ENCODE results near the gene EPS8.

Gene EPS8

DNA sequence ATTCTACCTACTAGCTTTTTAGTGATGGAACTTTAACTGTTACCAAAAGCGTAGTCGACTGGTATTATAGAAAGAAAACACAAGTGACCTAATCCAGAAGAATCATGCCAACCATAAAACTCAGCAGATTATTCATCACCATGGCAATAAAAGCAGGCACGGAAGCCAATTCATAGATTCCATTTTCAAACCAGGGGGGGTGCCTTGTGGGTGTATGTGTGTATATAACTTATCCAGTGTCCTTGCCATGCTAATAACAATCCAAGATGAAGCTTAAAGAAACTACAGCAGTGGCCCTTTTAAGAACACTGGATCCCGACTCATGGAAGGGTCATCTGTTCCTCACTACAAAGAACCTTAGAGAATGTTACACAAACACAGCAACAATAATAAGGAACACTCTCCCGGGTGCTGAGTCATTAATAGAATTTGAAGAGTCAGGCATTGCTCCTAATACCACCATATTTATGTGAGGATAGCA, 61.0 kb downstream of the EPS8 start:
- in situ Hi-C loops (cut with HindIII; ENCODE audit: low pct_ligation_motif_present, low sequenced_read_pairs) = no loop called here
- no peaks in the 10 kb centered on the region for H3K36me3 ChIP-seq (replicated peaks)
- no peak overlapping the region for H3K4me3 ChIP-seq (ENCODE audit: low read depth, low read length)
- peak; percentile 87 for DNase-seq
- H3K27me3 ChIP-seq (replicated peaks) = no peaks in the 10 kb centered on the region
- peak overlapping the region; percentile 91 for H3K27ac ChIP-seq
- TF ChIP-seq, protein P1, sequence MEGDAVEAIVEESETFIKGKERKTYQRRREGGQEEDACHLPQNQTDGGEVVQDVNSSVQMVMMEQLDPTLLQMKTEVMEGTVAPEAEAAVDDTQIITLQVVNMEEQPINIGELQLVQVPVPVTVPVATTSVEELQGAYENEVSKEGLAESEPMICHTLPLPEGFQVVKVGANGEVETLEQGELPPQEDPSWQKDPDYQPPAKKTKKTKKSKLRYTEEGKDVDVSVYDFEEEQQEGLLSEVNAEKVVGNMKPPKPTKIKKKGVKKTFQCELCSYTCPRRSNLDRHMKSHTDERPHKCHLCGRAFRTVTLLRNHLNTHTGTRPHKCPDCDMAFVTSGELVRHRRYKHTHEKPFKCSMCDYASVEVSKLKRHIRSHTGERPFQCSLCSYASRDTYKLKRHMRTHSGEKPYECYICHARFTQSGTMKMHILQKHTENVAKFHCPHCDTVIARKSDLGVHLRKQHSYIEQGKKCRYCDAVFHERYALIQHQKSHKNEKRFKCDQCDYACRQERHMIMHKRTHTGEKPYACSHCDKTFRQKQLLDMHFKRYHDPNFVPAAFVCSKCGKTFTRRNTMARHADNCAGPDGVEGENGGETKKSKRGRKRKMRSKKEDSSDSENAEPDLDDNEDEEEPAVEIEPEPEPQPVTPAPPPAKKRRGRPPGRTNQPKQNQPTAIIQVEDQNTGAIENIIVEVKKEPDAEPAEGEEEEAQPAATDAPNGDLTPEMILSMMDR (IDR thresholded peaks at IDR 0.05; ENCODE audit: low read depth, low read length, missing control alignments) = no peak

DNA sequence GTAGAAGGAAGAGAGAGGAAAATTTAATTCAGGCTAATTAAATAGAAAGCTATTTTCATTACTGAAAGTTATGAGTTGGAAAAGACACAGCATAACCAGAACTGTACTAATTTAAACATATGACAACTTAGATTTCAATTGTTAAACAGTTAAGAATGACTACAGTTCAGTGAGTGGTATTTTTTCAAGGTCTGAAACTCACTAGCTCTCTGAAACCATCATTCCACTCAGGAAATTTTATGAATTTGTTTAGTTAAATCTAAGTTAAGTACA, 62.4 kb downstream of the EPS8 start:
- H3K36me3 ChIP-seq (replicated peaks) = no peaks in the 10 kb centered on the region
- in situ Hi-C loops (cut with HindIII; ENCODE audit: low pct_ligation_motif_present, low sequenced_read_pairs) = no loop called here
- TF ChIP-seq, protein P1 (IDR thresholded peaks at IDR 0.05; ENCODE audit: low read depth, low read length, missing control alignments) = no peak
- H3K27me3 ChIP-seq (replicated peaks) = no peaks in the 10 kb centered on the region
- H3K27ac ChIP-seq = no peak overlapping the region
- DNase-seq = no peak
- H3K4me3 ChIP-seq (ENCODE audit: low read depth, low read length) = no peak overlapping the region

DNA sequence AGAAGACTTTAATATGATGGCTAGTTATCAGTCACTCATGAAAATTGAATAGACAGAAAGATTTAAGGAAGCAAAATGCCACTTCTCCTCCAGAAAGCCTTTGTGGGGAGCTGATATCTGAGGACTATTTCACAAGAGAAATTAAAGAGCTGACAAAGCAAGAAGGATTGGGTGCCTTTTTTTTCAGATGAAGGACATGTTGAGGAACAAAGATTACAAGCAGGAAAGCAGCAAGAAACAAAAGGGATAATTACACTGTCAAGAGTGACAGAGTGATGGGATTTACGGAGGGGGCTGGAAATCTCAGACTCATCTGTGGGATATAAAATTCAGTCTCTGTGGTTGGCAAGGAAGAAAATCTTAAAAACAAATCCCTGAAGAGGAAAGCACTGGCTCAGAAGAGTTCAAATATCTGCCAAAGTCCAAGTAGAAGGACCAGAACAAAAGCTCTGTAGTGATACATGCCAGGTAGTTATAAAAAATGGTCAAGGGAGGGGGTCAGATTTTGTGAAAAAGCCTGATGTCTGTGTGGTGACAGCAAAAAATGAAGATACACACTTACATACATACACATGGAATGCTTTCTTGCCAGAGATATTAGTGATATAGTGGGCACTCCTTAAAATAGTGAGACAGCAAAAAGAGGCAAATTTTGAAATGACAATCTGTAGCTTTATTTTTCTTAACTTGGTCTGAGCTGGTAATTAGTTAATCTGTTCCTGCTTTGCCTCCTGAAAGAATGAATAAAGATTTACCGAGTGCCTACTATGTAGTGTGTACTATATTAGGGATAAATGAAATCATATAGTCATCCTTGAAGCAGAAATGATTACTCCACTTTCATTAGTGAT, 62.9 kb downstream of the EPS8 start:
- Histone ChIP-seq H3K27me3 (replicated peaks) (no peaks in the 10 kb centered on the region), H3K36me3 (replicated peaks) (no peaks in the 10 kb centered on the region), H3K27ac (peak overlapping the region; percentile 25), H3K4me3 (ENCODE audit: low read depth, low read length) (no peak overlapping the region)
- TF ChIP-seq, protein P1 (IDR thresholded peaks at IDR 0.05; ENCODE audit: low read depth, low read length, missing control alignments) = no peak
- in situ Hi-C loops (cut with HindIII; ENCODE audit: low pct_ligation_motif_present, low sequenced_read_pairs) = no loop called here
- DNase-seq = no peak

DNA sequence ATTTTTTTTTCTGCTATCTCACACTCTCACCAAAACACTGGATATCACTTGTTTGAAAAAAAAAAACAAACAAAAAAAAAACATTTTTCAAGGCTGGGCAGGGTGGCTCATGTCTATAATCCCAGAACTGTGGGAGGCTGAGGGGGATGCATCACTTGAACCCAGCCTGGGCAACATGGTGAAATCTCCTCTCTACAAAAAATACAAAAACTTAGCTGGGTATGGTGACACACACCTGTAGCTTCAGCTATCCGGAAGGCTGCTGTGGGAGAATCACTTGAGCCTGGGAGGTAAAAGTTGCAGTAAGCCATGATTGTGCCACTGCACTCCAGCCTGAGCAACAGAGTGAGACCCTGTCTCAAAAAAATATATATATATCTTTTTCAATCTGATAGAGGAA, 66.2 kb downstream of the EPS8 start:
- no peak overlapping the region for H3K27ac ChIP-seq
- TF ChIP-seq, protein P1 (IDR thresholded peaks at IDR 0.05; ENCODE audit: low read depth, low read length, missing control alignments) = no peak
- in situ Hi-C loops (cut with HindIII; ENCODE audit: low pct_ligation_motif_present, low sequenced_read_pairs) = no loop called here

GRCh38 chr12:15721316-15722115, 67.7 kb downstream of the EPS8 start:
- no peak for DNase-seq
- no peak overlapping the region for H3K4me3 ChIP-seq (ENCODE audit: low read depth, low read length)
- H3K27me3 ChIP-seq (replicated peaks) = no peaks in the 10 kb centered on the region
- in situ Hi-C loops (cut with HindIII; ENCODE audit: low pct_ligation_motif_present, low sequenced_read_pairs) = no loop called here
- peak overlapping the region; percentile 81 for H3K27ac ChIP-seq
- H3K36me3 ChIP-seq (replicated peaks) = no peaks in the 10 kb centered on the region
- TF ChIP-seq, protein P1 (IDR thresholded peaks at IDR 0.05; ENCODE audit: low read depth, low read length, missing control alignments) = no peak

More for the DNA sequence above, 66.2 kb downstream of the EPS8 start:
- no peaks in the 10 kb centered on the region for H3K36me3 ChIP-seq (replicated peaks)
- H3K4me3 ChIP-seq (ENCODE audit: low read depth, low read length) = no peak overlapping the region
- DNase-seq = no peak
- no peaks in the 10 kb centered on the region for H3K27me3 ChIP-seq (replicated peaks)

Measured in brain microvascular endothelial cell (primary cell).